Measurements from ENCODE around the gene COX7B. TPM values are rescaled to one million over a fixed set of nuclear protein-coding genes. Genes with fewer than 3 reads are reported as not detected.

COX7B gene
- total and polyA plus RNA-seq, 2 of the 8 experiments (the other 6 are each of a cell fraction or from before 2014, with no cell fraction given): 268 to 974 TPM

DNA sequence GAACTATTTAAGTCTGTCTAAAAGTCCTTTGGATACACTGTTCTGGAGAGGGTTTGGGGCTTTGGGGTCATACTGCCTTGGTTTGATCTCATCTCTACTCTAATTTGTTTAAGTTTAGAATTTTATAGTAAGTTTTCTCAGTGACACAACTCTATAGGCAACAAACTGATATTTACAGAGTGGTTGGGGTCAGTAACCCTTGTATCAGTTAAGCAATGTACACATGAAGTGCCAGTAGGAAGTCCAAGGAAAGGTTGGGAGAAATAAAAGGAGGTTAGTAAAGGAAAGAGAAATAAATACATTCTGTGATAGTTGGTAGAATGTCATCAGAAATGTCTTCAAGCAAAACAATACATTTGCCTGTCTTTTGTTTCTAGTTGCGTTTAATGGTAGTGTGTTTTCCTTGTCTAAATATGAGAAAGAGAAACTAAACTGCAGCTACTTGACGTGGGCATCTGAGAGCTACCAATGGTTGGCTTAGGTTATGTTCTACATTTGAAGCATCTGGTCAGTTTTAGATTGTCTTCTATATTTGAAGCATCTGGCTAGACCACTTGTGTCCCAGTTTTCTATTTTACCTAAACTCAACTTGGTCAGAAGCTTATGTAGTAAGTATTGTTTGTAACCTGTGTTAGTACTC is 18.1 kb downstream of the COX7B start (continued):
- TF ChIP-seq, protein P1, sequence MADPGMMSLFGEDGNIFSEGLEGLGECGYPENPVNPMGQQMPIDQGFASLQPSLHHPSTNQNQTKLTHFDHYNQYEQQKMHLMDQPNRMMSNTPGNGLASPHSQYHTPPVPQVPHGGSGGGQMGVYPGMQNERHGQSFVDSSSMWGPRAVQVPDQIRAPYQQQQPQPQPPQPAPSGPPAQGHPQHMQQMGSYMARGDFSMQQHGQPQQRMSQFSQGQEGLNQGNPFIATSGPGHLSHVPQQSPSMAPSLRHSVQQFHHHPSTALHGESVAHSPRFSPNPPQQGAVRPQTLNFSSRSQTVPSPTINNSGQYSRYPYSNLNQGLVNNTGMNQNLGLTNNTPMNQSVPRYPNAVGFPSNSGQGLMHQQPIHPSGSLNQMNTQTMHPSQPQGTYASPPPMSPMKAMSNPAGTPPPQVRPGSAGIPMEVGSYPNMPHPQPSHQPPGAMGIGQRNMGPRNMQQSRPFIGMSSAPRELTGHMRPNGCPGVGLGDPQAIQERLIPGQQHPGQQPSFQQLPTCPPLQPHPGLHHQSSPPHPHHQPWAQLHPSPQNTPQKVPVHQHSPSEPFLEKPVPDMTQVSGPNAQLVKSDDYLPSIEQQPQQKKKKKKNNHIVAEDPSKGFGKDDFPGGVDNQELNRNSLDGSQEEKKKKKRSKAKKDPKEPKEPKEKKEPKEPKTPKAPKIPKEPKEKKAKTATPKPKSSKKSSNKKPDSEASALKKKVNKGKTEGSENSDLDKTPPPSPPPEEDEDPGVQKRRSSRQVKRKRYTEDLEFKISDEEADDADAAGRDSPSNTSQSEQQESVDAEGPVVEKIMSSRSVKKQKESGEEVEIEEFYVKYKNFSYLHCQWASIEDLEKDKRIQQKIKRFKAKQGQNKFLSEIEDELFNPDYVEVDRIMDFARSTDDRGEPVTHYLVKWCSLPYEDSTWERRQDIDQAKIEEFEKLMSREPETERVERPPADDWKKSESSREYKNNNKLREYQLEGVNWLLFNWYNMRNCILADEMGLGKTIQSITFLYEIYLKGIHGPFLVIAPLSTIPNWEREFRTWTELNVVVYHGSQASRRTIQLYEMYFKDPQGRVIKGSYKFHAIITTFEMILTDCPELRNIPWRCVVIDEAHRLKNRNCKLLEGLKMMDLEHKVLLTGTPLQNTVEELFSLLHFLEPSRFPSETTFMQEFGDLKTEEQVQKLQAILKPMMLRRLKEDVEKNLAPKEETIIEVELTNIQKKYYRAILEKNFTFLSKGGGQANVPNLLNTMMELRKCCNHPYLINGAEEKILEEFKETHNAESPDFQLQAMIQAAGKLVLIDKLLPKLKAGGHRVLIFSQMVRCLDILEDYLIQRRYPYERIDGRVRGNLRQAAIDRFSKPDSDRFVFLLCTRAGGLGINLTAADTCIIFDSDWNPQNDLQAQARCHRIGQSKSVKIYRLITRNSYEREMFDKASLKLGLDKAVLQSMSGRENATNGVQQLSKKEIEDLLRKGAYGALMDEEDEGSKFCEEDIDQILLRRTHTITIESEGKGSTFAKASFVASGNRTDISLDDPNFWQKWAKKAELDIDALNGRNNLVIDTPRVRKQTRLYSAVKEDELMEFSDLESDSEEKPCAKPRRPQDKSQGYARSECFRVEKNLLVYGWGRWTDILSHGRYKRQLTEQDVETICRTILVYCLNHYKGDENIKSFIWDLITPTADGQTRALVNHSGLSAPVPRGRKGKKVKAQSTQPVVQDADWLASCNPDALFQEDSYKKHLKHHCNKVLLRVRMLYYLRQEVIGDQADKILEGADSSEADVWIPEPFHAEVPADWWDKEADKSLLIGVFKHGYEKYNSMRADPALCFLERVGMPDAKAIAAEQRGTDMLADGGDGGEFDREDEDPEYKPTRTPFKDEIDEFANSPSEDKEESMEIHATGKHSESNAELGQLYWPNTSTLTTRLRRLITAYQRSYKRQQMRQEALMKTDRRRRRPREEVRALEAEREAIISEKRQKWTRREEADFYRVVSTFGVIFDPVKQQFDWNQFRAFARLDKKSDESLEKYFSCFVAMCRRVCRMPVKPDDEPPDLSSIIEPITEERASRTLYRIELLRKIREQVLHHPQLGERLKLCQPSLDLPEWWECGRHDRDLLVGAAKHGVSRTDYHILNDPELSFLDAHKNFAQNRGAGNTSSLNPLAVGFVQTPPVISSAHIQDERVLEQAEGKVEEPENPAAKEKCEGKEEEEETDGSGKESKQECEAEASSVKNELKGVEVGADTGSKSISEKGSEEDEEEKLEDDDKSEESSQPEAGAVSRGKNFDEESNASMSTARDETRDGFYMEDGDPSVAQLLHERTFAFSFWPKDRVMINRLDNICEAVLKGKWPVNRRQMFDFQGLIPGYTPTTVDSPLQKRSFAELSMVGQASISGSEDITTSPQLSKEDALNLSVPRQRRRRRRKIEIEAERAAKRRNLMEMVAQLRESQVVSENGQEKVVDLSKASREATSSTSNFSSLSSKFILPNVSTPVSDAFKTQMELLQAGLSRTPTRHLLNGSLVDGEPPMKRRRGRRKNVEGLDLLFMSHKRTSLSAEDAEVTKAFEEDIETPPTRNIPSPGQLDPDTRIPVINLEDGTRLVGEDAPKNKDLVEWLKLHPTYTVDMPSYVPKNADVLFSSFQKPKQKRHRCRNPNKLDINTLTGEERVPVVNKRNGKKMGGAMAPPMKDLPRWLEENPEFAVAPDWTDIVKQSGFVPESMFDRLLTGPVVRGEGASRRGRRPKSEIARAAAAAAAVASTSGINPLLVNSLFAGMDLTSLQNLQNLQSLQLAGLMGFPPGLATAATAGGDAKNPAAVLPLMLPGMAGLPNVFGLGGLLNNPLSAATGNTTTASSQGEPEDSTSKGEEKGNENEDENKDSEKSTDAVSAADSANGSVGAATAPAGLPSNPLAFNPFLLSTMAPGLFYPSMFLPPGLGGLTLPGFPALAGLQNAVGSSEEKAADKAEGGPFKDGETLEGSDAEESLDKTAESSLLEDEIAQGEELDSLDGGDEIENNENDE (IDR thresholded peaks at IDR 0.05; ENCODE audit: insufficient replicate concordance, low read length): no peak
- TF ChIP-seq RFX5 (IDR thresholded peaks at IDR 0.05; ENCODE audit: borderline replicate concordance, low read depth, low read length): no peak
- no peak for TF ChIP-seq ASH2L (IDR thresholded peaks at IDR 0.05; ENCODE audit: low read length)
- no peak for TF ChIP-seq KDM1A (IDR thresholded peaks at IDR 0.05; ENCODE audit: borderline replicate concordance, low read length)
- TF ChIP-seq EZH2 (IDR thresholded peaks at IDR 0.05; ENCODE audit: low read depth, low read length, severe bottlenecking): no peak
- no peak for TF ChIP-seq SP4 (IDR thresholded peaks at IDR 0.05; ENCODE audit: low read length)
- TF ChIP-seq GTF2F1 (IDR thresholded peaks at IDR 0.05; ENCODE audit: borderline replicate concordance, low read depth, low read length): no peak
- no peak for TF ChIP-seq SP1 (IDR thresholded peaks at IDR 0.05; ENCODE audit: low read depth, low read length)
- TF ChIP-seq TAF1 (IDR thresholded peaks at IDR 0.05; ENCODE audit: low read depth, low read length): no peak
- TF ChIP-seq KDM4A (IDR thresholded peaks at IDR 0.05; ENCODE audit: low read depth, low read length, severe bottlenecking): no peak
- TF ChIP-seq CHD1 (IDR thresholded peaks at IDR 0.05; ENCODE audit: low read depth, low read length): no peak
